Measurements from ENCODE around the gene CPHXL2. TPM values are rescaled to one million over a fixed set of nuclear protein-coding genes. Genes with fewer than 3 reads are reported as not detected.
A peak's percentile ranks its signal among the peaks of the same experiment; 100 is the strongest.

CPHXL2 gene
- total and polyA plus RNA-seq, 11 donors = not detected

DNA sequence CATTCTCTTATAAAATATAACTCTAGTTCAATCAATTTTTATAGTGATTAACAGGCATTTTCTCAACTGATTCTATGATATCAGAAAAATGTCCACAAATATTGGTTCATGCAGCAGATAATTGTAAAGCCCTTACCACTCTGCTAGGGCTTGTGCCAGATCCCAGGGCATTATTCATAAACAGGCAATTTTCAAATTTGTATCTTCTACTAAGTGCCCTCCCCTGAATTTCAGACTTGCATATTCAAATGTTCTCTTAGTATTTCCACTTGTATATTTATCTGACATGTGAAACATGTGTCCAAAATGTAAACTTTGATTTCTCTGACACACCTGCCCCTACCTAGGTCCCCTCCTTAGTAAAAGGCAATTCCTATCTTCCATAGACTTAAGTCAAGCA is 9.3 kb downstream of the CPHXL2 start:
- Histone ChIP-seq H3K36me3 (peaks cover 0 to 3% (median 0%) of the 10 kb centered on the region in 9 donors), H3K27me3 (no peaks in the 10 kb centered on the region), H3K4me1 (peaks cover 0 to under 1% (median 0%) of the 10 kb centered on the region in 12 donors), H3K27ac (no peak overlapping the region), H3K9me3 (no peaks in the 10 kb centered on the region), H3K4me3 (no peak overlapping the region)
- intact Hi-C loops (cut with DNase I) = no loop called here
- DNase-seq (no peak), ATAC-seq (no peak)
- TF ChIP-seq POLR2A (IDR thresholded peaks at IDR 0.05) = no peak
- TF ChIP-seq, protein P1, sequence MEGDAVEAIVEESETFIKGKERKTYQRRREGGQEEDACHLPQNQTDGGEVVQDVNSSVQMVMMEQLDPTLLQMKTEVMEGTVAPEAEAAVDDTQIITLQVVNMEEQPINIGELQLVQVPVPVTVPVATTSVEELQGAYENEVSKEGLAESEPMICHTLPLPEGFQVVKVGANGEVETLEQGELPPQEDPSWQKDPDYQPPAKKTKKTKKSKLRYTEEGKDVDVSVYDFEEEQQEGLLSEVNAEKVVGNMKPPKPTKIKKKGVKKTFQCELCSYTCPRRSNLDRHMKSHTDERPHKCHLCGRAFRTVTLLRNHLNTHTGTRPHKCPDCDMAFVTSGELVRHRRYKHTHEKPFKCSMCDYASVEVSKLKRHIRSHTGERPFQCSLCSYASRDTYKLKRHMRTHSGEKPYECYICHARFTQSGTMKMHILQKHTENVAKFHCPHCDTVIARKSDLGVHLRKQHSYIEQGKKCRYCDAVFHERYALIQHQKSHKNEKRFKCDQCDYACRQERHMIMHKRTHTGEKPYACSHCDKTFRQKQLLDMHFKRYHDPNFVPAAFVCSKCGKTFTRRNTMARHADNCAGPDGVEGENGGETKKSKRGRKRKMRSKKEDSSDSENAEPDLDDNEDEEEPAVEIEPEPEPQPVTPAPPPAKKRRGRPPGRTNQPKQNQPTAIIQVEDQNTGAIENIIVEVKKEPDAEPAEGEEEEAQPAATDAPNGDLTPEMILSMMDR (IDR thresholded peaks at IDR 0.05) = no peak

DNA sequence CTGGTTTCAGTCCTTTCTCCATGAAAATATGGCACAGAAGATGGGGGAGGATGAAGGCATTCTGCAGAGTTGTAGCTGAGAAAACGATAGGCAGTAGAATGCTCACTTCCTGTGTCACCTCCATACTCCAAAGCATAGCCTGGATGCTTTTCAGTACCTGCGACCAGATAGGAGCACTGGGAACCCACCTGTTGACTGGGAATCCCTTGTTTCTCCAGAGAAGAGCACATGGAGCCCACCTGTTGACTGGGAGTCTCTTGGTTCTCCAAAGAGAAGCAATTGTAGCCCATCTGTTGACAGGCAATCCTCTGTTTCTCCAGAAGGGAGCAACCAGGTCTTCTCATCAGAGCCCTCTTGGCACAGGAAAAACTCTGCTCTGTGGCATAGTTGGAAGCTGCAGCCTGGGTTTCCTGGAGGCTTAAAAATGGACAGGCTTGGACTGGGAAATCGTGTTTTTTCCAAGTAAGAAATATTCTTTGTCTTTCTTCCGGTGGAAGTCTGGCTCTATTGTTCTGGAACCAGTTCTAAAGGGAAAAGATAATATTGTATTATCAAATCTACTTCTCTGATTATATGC is 16.0 kb downstream of the CPHXL2 start:
- Histone ChIP-seq H3K4me1 (peaks cover 0 to 25% (median 11%) of the 10 kb centered on the region in 12 donors), H3K9me3 (no peaks in the 10 kb centered on the region), H3K27ac (peak overlapping the region in 5 of 12 donors; percentile 10 to 30 (median 17)), H3K4me3 (no peak overlapping the region), H3K36me3 (peaks cover 0 to 58% (median 48%) of the 10 kb centered on the region in 9 donors), H3K27me3 (no peaks in the 10 kb centered on the region)
- DNase-seq (no peak), ATAC-seq (peak in 1 of 4 donors; percentile 25)
- intact Hi-C loops (cut with DNase I) = no loop called here
- no peak for TF ChIP-seq POLR2A (IDR thresholded peaks at IDR 0.05)
- TF ChIP-seq, protein P1 (IDR thresholded peaks at IDR 0.05) = peak in 1 of 12 donors; percentile 8
- WGBS, 4 donors = 50 to 75% (median 62%) methylated on average over 4 of the region's 4 CpGs

DNA sequence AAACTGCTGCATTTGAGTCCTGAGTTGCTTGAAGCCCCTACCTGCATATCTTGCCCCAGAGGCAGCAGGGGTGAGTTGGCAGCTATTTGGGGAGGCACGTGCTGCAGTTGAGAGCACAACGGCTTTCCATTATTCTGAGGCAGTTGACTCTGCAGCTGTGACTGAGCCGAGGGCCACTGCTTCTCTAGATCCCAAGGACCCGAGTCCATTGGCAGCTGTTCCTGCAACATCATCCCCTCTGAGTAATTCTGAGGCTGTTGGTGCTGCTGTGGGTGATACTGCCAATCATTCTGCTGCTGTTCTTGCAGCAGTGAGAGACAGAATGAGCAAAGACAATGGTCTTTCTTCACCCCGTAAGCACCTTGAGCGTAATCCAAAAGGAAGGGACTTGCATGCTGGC is 16.5 kb downstream of the CPHXL2 start:
- Histone ChIP-seq H3K36me3 (peaks cover 0 to 63% (median 53%) of the 10 kb centered on the region in 9 donors), H3K27ac (peak overlapping the region in 2 of 12 donors; percentile 12 to 17), H3K27me3 (no peaks in the 10 kb centered on the region), H3K9me3 (no peaks in the 10 kb centered on the region), H3K4me3 (no peak overlapping the region), H3K4me1 (peaks cover 0 to 25% (median 11%) of the 10 kb centered on the region in 12 donors)
- intact Hi-C loops (cut with DNase I) = no loop called here
- no peak for DNase-seq
- no peak for ATAC-seq
- no peak for TF ChIP-seq POLR2A (IDR thresholded peaks at IDR 0.05)
- TF ChIP-seq, protein P1 (IDR thresholded peaks at IDR 0.05) = no peak
- WGBS, 4 donors = 81 to 96% (median 91%) methylated on average over 2 to 6 of the region's 6 CpGs

DNA sequence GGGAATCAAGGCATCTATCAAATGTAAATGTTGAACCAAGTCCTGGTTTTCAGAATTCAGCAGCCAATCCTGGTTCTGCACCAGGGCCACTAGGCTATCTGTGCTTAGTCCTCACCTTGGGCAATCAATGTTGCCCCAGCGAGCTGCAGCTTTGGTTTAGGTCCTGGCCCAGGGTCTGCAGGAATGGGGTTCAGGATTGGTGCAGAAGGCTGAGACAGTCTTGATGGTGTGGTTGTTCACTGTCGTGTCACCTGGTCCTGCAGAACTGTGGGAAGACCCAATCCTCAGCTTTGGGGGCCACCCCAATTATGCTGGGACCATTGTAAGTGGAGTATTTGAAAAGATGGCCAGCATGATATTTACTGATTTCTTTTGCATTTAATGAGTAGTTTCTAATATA is 18.6 kb downstream of the CPHXL2 start:
- H3K36me3 ChIP-seq = peaks cover 0 to 76% (median 70%) of the 10 kb centered on the region in 9 donors
- DNase-seq (no peak), ATAC-seq (no peak)
- TF ChIP-seq POLR2A (IDR thresholded peaks at IDR 0.05) = no peak
- TF ChIP-seq, protein P1 (IDR thresholded peaks at IDR 0.05) = no peak
- peaks cover 0 to 32% (median 23%) of the 10 kb centered on the region in 12 donors for H3K4me1 ChIP-seq
- no peak overlapping the region for H3K4me3 ChIP-seq
- H3K9me3 ChIP-seq = no peaks in the 10 kb centered on the region
- H3K27me3 ChIP-seq = no peaks in the 10 kb centered on the region
- no peak overlapping the region for H3K27ac ChIP-seq
- WGBS, 4 donors = 71 to 94% (median 85%) methylated on average over 2 of the region's 2 CpGs
- intact Hi-C loops (cut with DNase I) = loop anchor here in 5 of 10 donors (10.0 kb wide), 1 partner anchor 107 kb away; no protein-coding TSS in a partner anchor
